Measurements from ENCODE around the gene DLX6.
A peak's percentile ranks its signal among the peaks of the same experiment; 100 is the strongest.
"Not testable (repeated sequence)": the region's sequence is repeated elsewhere in the genome, so short reads cannot be mapped to it uniquely, and the experiment has no call there.

The DLX6 gene

DNA sequence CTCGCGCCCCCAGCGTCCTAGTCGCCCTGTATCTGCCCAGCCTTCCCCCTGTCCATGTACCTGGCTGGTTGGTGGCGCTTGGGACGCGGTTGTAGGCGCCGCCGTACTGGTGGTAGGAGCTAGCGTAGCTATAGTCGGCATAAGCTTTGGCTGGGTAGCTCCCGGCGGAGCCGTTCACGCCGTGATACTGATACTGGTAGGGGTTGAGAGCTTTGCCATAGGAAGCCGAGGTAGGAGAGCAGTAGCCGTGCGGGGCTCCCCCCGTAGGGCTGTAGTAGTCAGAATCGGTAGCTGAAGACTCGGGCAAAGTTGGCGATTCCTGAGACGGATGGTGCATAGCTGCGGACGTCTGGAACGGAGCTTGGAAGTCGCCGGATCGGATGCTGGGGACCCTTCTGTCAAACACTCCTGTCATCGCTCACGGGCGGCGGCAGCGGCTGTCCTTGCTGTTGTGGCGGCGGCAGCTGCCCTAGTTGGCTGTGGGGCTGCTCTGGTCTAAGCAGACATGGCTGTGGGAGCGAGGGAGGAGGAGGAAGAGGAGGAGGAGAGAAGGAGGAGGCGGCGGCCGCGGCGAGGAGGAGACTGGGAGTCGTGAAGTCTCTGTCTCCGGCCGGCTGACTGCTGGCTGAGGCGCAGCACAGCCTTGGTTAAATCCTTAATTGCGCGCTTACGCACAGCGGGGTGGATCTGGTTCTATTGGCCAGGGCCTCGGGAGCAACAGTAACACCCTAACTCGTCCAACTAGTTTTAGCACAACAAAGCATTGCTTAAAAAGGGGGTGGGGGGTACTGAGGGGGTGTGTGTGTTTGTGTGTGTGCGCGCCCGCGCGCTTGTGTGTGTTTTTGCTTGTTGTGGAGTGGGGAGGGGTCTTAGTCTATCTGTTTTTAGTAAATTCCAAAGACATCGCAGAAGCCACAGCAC, 19.1 kb downstream of the DLX6 start, which contains the start of gene DLX5:
Gene DLX5 (minus strand): TSS at position 623 of the 921 bp plus-strand sequence. CDS start 208 bp downstream, at position 415.
- no peak for DNase-seq (ENCODE audit: low spot score)

DNA sequence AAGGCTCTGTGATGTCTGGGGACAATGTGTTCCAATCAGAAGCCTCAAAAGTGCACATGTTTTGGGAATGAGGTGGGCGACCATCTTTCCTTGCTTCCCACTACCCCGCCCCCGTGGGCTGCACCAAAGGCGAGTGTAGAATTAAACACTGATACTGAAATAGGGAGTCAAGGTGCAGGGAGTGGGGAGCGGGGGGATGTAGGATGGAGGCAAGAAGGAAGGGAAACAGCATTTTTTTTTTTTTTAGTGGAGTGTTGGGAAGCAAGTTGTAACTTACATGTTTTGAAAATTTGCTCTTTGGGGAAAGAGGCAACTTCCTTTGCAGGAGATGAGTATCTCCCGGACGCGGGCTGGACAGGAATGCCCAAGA, 19.8 kb downstream of the DLX6 start:
- DNase-seq (ENCODE audit: low spot score): no peak

DNA sequence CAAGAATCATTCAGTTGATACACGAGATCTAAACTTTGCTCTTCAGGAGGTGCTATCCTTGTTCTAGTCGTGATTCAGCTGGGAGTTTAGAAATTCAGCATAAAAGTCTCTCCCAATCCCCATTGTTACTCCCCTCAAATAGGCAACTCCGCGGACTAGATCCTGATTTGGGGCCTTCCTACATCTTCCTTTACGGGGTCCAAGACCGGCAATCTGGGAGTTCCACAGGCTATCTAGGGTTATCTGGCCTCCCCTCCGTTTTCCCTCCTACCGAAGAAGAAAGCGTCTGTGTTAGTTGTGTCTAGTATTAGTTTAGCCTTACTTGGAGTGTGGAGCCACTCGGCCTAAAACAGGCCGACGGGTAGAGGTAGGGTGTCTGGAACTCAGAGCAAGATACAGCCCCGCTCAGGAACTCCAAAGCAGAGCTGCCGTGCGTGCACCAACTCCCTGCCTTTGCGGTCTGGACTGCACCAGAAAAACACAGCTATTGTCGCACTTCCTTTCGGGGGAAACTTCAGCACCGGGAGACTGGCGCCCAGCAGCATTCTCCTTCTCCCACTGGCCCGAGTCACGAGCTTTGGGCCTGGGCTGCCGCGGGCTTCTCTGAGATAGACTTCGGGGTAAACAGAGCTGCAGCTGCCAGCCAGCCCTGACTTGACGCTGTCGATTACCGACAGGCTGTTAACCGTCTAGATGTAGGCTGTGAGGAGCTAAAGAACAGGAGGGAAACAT, 20.8 kb downstream of the DLX6 start:
- DNase-seq (ENCODE audit: low spot score): no peak

DNA sequence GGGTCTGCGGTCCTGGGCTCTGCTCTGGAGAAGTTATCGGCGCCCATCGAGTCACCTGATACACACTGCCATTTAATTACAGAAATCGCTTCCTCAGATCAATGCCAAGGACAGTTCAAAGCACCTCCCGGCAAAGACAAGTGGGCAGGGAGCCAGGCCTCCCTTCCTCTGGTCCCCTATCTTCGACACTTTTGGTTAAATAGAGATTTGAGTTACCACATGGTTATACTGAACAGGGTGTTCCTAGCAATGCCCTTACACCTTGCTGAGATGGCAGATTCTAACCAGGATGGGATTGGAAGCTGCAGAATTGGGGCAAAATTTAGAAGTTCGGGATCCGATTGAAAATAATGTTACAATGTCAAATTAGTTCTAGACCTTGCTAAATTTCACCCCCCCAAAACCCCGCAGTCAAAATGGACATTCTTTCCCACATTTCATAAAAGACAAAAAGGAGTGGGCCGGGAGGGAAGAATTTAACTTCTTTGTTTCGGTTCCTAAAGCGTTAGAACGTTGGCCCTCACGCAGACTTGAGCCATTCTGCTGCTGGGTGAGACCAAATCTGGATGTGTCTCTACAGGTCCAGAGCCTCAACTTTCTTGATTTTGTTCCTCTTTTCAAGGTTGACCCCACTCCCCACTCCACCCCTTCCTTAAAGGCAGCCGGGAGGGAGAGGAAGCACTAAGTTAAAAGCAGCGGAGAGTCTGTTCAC, 21.5 kb downstream of the DLX6 start:
- DNase-seq (ENCODE audit: low spot score): no peak

DNA sequence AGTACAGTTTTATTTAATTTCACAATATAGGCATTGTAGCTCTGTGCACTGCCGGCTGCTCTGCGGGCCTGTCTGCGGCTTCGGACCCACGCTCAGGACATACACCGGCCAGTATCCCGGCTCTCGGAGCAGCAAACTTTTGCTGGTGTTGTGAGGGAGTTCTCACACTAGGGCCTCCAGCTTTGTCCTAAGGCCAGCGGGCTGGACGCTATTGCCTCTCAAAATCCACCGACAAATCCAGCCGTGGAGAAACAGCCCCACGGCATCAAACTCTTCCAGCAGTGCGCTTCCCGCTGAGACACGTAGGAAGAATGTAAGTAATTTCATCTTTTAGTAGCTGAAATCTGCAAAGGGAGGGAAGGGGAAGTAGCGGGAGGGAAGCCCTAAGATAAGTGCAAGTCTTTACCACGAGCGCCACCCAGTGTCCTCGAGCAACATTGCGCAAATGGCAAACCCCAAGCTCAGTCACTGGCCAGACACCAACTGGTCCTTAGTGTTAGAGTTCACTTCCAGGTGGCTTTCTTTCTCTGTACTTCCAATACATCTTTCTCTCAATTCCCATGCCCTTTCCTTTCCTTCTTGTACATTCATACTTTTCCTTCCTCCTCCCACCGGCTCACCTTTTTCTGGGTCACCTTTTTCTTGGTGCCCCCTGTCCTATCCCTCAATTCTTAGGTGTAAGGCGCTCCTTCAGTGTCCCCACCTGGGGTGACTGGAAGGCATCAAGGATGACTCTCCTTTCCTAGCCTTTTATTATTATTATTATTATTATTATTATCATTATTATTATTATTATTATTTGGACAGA, 22.3 kb downstream of the DLX6 start:
- peak; percentile 56 for DNase-seq (ENCODE audit: low spot score)

DNA sequence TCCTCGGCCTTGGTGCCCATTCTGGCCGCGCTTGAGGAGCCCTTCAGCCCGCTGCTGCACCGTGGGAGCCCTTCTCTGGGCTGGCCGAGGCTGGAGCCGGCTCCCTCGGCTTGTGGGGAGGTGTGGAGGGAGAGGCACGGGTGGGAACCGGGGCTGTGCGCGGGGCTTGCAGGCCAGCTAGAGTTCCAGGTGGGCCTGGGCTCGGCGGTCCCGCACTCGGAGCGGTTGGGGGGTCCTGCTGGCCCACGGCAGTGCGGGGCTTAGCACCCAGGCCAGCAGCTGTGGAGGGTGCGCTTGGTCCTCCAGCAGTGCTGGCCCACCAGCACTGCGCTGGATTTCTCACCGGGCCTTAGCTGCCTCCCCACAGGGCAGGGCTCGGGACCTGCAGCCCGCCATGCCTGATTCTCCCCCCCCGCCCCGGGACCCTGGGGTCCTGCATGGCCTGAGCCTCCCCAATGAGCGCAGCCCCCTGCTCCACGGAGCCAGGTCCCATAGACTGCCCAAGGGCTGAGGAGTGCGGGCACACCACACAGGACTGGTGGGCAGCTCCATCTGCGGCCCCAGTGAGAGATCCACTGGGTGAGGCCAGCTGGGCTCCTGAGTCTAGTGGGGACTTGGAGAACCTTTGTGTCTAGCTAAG, 29.0 kb downstream of the DLX6 start:
- not testable (repeated sequence) for DNase-seq (ENCODE audit: low spot score)

DNA sequence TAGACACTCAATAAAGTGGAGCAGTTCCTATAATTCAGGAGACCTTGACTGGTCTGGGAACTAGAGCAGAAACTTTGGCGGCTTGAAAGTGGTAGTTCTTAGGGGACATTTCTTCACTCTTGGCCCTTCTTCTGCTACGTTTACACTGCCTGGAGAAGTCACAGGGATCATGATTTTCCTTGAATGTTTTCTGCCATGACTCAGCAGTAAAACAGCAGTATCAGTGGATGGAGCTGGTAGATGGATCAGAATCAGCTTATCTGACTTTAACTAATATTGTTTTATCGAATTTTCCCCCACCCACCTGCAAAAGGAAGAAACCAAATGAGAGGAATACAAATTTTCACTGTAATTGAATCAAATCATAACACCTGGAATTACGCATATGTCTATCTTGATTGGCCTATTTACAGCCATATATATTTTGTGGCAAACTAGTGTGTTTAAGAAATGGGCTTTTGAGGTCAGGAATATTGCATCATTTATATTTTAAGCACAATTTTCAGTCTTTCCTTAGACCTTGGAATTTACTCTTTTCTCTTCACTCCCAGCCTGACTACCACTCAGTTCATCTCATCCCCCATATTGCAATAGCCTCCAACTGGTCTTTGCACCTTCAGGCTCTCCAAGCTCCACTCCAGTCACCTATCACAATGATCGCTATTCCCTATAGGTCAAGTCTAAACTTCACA, 34.2 kb downstream of the DLX6 start:
- DNase-seq (ENCODE audit: low spot score): no peak

DNA sequence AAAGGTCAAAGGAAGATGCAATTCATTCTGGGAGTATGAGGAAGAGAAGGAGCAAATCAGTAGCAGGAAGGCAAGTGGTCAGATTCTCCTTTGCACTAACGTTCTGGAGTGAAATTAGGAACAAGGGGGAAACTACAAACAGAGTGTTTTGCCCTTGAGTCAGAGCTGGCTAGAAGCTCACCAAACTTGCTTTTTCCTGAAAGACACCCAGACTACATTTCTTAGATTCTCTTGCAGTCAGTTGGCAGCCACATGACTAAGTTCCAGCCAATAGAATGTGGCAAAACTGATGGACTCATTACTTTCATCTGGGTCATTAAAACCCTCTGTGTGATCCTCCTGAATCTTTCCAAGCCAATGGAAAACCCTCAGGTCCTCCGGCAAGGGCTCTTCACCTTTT, 37.9 kb downstream of the DLX6 start:
- no peak for DNase-seq (ENCODE audit: low spot score)

Measured in CD4-positive, alpha-beta T cell treated with Interleukin-15 for 4 hours (primary cell).